ENCODE data around the gene TRIM59. TPM values are rescaled to one million over a fixed set of nuclear protein-coding genes. Genes with fewer than 3 reads are reported as not detected.

Gene TRIM59
- total and polyA plus RNA-seq, 10 of the 15 experiments (the other 5 are each of a cell fraction or from before 2014, with no cell fraction given): 14.4 to 105 (median 33.3) TPM

DNA sequence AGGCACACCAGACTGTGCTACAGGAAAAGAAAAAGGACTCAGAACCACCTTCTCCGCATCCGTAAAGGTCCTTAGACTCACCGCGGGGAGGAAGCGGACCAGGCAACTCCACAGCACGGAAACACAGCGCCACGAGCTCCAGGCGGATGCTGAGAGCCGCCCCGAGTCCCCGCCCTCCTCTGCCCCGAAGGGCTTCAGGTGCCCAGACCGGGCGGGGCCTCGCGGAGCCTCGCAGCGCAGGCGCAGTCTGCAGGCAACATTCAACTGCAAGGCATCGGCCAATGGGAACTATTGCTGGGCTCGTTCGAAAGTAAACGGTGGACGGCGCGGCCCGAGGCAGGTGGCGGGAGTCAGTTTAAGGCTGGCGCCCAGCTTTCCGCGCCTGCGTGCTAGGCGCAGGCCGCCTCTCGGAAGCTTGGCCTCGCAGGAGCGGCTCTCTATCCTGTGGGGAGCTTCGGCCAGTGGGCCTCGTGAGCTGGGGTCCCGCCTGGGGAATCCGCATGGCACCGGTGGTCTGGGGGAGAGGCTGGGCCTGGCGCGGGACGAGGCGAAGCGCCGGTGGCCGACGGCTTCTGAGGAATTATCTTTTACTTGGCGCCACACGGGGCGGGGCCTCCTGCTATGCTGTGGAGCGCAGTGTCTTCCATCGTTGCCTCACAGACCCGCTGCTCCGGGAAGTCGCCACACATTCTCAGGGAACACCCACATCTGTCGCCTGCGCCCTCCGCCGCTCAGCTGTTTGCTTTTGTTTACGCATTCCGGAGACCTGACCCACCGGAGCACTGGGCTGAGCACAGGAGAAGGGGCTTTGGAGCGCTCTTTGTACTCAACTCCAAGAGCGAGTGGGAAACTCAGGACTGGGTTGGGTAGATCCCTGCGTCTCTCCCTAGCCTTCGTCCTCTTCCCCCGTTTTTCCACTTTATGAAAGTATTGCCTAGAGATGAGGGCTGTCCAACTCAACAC is at the start of gene TRIM59 (continued):
- TF ChIP-seq RB1 (IDR thresholded peaks at IDR 0.05; ENCODE audit: borderline replicate concordance): peak; percentile 20; the same call in 1 of the 2 replicates
- TF ChIP-seq, protein P1, sequence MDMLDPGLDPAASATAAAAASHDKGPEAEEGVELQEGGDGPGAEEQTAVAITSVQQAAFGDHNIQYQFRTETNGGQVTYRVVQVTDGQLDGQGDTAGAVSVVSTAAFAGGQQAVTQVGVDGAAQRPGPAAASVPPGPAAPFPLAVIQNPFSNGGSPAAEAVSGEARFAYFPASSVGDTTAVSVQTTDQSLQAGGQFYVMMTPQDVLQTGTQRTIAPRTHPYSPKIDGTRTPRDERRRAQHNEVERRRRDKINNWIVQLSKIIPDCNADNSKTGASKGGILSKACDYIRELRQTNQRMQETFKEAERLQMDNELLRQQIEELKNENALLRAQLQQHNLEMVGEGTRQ (IDR thresholded peaks at IDR 0.05; ENCODE audit: borderline replicate concordance, low read depth, low read length): no peak
- no peak for TF ChIP-seq NFIC (IDR thresholded peaks at IDR 0.05; ENCODE audit: low read depth, low read length)
- TF ChIP-seq EED (IDR thresholded peaks at IDR 0.05; ENCODE audit: low read depth): peak; percentile 39; the same call in 1 of the 2 replicates
- peak; percentile 49 for TF ChIP-seq MEF2B (IDR thresholded peaks at IDR 0.05; ENCODE audit: partially characterized antibody, poor library complexity, severe bottlenecking)
- no peak for TF ChIP-seq PAX8 (IDR thresholded peaks at IDR 0.05)
- TF ChIP-seq ZNF592 (IDR thresholded peaks at IDR 0.05): peak; percentile 51; the same call in 1 of the 2 replicates
- TF ChIP-seq NFXL1 (IDR thresholded peaks at IDR 0.05; ENCODE audit: borderline replicate concordance): no peak
- TF ChIP-seq, protein P2, sequence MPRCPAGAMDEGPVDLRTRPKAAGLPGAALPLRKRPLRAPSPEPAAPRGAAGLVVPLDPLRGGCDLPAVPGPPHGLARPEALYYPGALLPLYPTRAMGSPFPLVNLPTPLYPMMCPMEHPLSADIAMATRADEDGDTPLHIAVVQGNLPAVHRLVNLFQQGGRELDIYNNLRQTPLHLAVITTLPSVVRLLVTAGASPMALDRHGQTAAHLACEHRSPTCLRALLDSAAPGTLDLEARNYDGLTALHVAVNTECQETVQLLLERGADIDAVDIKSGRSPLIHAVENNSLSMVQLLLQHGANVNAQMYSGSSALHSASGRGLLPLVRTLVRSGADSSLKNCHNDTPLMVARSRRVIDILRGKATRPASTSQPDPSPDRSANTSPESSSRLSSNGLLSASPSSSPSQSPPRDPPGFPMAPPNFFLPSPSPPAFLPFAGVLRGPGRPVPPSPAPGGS (IDR thresholded peaks at IDR 0.05; ENCODE audit: borderline replicate concordance, insufficient read depth, low read depth, low read length, poor library complexity, severe bottlenecking): no peak
- peak; percentile 60; the same call in 1 of the 2 replicates for TF ChIP-seq ZBTB40 (IDR thresholded peaks at IDR 0.05; ENCODE audit: borderline replicate concordance)
- TF ChIP-seq MXI1 (IDR thresholded peaks at IDR 0.05; ENCODE audit: low read depth, low read length): peak; percentile 75
- TF ChIP-seq NFYB (IDR thresholded peaks at IDR 0.05; ENCODE audit: insufficient read depth, low read depth, low read length): peak; percentile 86
- no peak for TF ChIP-seq MTA3 (IDR thresholded peaks at IDR 0.05; ENCODE audit: borderline replicate concordance, low read length)
- peak; percentile 67; the same call in 1 of the 2 replicates for TF ChIP-seq SIN3A (IDR thresholded peaks at IDR 0.05; ENCODE audit: low read depth, low read length)
- 0 out of 2 replicates have a peak, but pooled peaks have one; percentile 42 for TF ChIP-seq HDAC2 (IDR thresholded peaks at IDR 0.05)
- TF ChIP-seq JUNB (IDR thresholded peaks at IDR 0.05): no peak
